Activated CD4-positive, alpha-beta T cell treated with anti-CD3 and anti-CD28 coated beads for 48 hours (primary cell): ENCODE data around the gene MEF2B.
A peak's percentile ranks its signal among the peaks of the same experiment; 100 is the strongest.
"Not testable (repeated sequence)": the region's sequence is repeated elsewhere in the genome, so short reads cannot be mapped to it uniquely, and the experiment has no call there.

Experiments used
- DNase-seq: peaks from one replicate; pipeline ENCODE4 v3.0.0-alpha.2; 2020

MEF2B gene

GRCh38 chr19:19154768-19155494 lies 15.1 kb downstream of the MEF2B start:
- no peak for DNase-seq

GRCh38 chr19:19152668-19153384 lies 17.2 kb downstream of the MEF2B start:
- no peak for DNase-seq

GRCh38 chr19:19151418-19151817 lies 18.6 kb downstream of the MEF2B start:
- no peak for DNase-seq

- no peak for DNase-seq
Measured at GRCh38 chr19:19149435-19149834, 20.6 kb downstream of the MEF2B start.

- DNase-seq, result not testable (repeated sequence)
Measured at GRCh38 chr19:19148504-19148903, 21.6 kb downstream of the MEF2B start.

GRCh38 chr19:19147344-19147743 lies 22.7 kb downstream of the MEF2B start:
- DNase-seq, result no peak

GRCh38 chr19:19146865-19147264 lies 23.2 kb downstream of the MEF2B start:
- DNase-seq, result no peak

- peak; percentile 93 for DNase-seq
Measured at GRCh38 chr19:19145684-19146608, 24.1 kb downstream of the MEF2B start.

- DNase-seq, result no peak
Measured at GRCh38 chr19:19145281-19145680, 24.8 kb downstream of the MEF2B start.

GRCh38 chr19:19142347-19142746 lies 27.7 kb downstream of the MEF2B start:
- DNase-seq, result no peak

- no peak for DNase-seq
Measured at GRCh38 chr19:19140476-19140875, 29.6 kb downstream of the MEF2B start.

- no peak for DNase-seq
Measured at GRCh38 chr19:19139876-19140229, 30.2 kb downstream of the MEF2B start.

GRCh38 chr19:19138109-19138981 lies 31.7 kb downstream of the MEF2B start, which contains the start of gene TMEM161A:
Gene TMEM161A, minus strand, starts transcription at chr19:19138478. Its CDS starts 50 bp downstream, at chr19:19138428.
- peak; percentile 98 for DNase-seq

GRCh38 chr19:19137556-19138108 lies 32.4 kb downstream of the MEF2B start:
- DNase-seq, result peak; percentile 25

- DNase-seq, result not testable (repeated sequence)
Measured at GRCh38 chr19:19135713-19136112, 34.4 kb downstream of the MEF2B start.

GRCh38 chr19:19134687-19135158 lies 35.3 kb downstream of the MEF2B start:
- DNase-seq, result peak; percentile 69

- DNase-seq, result no peak
Measured at GRCh38 chr19:19133985-19134384, 36.1 kb downstream of the MEF2B start.

- no peak for DNase-seq
Measured at GRCh38 chr19:19132912-19133311, 37.2 kb downstream of the MEF2B start.

GRCh38 chr19:19131989-19132388 lies 38.1 kb downstream of the MEF2B start:
- no peak for DNase-seq

GRCh38 chr19:19126102-19126501 lies 44.0 kb downstream of the MEF2B start:
- DNase-seq, result no peak

- DNase-seq, result no peak
Measured at GRCh38 chr19:19123386-19123785, 46.7 kb downstream of the MEF2B start.

- no peak for DNase-seq
Measured at GRCh38 chr19:19122902-19123301, 47.2 kb downstream of the MEF2B start.
